Stimulated activated CD8-positive, alpha-beta memory T cell treated with anti-CD3 and anti-CD28 coated beads, Interleukin-4, amount 100 ng/mL, for 48 hours (primary cell): ENCODE data around the gene WDR81.
A peak's percentile ranks its signal among the peaks of the same experiment; 100 is the strongest.
"Not testable (repeated sequence)": the region's sequence is repeated elsewhere in the genome, so short reads cannot be mapped to it uniquely, and the experiment has no call there.

Experiments
- DNase-seq: peaks from one replicate; pipeline ENCODE4 v3.0.0-alpha.2; 2020

Gene WDR81

DNA sequence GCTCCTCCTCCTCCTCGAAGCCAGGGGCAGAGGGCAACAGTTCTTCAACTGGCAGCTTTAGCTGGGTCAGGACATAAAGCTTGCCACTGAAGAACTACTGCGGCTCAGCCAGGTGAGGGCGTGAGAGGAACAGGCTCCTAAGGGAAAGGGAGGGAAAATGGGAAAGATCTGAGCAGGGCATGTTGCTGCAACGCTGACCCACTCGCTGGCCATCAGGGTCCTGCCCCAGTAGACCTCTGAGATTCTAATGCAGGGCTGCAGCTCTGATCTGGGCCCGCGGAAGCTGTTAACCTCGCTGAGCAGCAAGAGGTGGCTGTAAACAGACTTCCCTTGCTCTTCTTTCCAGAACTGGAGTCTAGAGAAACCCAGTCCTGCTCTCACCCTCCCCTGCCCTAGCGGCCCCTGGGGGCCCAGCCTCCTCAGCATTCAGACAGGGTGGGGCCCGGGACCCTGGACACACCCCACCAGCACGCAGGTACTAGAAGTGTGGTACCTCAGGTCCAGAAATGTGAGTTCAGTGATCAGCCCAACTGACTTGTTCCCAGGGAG is 10.6 kb upstream of the WDR81 start:
- no peak for DNase-seq

DNA sequence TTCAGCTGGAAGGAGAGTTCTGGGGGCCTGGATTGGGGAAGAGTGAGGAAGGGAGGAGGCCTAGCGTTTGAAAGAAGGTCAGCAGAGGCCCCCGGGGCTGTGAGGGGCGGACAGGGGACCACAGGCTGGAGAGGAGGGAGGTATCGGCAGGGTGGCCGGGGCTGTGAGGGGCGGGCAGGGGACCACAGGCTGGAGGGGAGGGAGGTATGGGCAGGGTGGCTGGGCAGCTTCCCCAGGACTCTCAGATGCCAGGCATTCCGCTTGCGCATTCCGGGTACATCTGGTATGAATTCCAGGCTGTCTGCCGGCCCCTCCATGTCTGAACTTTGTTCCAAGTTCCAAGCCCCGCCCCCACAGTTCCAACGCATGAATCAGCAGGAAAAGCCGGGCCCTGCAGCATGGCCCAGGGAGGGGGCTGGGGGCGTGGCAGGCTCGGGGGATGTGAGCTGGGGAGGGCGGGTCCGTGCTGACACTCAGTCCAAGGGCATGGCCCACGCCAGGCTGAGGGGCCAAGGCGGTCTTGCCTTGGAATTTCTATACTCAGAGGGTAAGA is 10.0 kb upstream of the WDR81 start:
- DNase-seq = peak; percentile 46

DNA sequence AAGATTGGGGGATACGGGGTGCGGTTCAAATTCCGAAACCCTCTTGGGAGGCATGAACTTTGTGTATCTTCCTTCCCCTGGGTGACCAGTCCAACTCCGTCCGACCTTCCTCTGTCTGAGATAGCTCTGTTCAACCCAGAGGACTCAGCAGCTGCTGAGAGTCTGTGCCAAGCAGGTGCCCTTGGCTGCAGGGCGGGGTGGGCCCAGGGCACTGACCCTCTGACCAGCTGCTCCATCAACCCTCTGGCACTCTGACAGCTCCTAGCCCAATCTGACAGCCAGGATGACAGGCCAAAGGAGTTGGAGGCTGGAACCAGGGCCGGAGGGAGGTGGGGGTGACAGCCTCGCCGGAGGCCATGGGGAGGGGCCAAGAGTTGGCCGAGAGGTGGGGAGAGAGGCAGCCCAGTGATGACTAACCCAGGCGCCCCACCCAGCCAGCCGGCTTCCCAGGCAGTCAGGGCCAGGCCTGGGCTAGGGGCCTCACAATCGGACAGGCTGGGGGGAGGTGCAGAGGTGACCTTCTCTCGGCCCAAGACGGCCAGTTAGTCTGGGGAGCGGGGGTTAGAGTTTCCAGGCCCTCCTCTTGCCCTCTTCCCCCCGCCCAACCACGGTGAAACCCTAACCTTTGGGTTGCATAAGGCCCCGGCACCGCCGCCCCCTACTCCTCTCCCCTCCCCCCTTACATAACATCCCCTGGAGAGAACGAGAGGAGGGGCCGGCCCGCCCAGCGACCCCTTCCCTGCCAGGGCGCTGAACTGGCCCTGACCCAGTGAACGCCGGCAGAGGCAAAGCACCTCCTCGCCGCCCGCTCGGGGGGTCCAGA is 9.3 kb upstream of the WDR81 start:
- peak; percentile 63 for DNase-seq

DNA sequence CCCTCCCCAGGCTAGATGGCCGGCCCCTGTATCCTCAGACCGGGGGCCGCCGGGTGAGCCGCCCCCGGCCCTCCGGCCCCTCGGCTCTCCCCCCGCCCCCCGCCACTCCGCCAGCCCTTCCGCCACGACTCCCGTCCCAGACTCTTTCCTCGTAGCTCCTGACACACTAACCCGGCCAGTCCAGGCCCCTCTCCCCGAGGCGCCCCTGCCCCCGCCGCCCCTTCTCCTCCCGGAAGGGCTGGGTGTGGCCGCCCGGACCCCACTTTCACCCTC is 8.8 kb upstream of the WDR81 start:
- DNase-seq = no peak

DNA sequence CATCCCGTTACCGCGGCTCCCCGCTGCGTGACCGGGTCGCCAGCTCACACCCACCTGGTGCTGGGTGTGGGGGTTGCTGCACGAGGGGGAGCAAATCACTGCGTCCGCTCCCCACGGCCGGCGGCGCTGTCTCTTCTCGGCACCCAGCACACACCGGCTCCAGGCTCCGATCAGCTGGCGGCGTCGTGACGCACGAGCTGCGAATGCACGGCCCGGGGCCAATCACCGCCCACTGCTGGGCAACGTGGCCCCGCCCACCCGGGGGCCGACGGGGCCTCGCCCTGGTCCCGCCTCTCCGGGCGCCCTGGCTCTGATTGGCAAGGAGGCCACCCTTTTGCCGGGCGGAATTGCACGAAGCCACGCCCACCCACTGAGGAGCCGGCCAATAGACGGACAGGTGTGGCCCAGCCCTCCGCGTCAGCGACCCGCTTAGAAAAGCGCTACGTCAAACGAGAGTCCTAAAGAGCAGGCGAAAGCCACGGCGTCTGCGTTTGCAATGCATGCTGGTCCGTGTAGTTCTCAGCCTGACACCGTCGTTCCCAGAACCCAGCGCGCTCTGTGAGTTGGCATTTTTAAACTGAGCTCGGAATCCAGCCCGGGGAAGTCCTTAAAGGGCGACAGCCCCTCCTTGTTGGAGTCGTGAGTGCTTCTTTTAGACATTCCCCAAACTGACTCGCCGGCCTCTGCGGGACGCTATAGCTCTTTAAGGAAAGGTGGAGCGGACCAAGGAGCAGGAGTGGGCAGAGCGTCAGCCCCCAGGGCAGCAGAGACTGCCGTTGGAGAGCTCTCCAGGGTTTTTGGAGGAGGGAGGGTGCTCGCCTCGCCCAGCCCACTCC is 8.2 kb upstream of the WDR81 start:
- DNase-seq = peak; percentile 100

DNA sequence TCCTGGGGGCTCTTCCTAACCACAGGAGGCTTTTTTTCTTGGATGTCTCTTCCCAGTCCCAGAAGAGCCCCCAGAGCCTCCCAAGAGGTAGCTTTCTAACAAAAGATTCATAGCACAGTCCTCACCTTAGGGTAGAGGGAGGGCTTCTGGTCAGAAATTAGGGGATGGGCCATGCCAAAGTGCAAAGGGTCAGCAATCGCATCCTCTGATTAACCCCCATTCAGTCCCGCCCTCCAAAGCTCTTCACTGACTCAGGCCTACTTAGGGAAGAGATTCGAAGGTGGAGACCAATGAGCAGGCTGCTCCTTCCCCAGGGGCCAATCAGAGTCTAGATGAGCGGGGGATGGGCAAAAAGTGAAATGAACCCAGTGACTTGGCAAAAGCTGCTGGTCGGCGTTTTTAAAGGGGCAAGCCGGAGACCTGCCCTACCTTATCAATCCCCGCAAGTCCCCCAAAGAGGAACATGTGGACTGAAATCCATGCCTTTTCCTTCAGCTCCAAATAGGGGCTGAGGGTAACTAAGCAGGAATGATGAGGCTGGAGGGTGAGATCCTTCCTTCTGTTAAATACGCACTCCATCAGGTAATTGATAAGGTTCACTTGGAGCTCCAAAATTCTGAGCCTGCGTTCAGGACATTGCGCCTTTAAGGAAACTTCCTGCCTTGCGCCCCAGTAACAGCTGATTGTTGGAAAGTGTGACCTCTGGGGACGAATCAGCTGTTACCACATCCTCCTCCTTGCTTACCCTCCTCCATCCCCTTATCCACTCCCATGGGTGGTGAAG is 7.4 kb upstream of the WDR81 start:
- peak; percentile 89 for DNase-seq

DNA sequence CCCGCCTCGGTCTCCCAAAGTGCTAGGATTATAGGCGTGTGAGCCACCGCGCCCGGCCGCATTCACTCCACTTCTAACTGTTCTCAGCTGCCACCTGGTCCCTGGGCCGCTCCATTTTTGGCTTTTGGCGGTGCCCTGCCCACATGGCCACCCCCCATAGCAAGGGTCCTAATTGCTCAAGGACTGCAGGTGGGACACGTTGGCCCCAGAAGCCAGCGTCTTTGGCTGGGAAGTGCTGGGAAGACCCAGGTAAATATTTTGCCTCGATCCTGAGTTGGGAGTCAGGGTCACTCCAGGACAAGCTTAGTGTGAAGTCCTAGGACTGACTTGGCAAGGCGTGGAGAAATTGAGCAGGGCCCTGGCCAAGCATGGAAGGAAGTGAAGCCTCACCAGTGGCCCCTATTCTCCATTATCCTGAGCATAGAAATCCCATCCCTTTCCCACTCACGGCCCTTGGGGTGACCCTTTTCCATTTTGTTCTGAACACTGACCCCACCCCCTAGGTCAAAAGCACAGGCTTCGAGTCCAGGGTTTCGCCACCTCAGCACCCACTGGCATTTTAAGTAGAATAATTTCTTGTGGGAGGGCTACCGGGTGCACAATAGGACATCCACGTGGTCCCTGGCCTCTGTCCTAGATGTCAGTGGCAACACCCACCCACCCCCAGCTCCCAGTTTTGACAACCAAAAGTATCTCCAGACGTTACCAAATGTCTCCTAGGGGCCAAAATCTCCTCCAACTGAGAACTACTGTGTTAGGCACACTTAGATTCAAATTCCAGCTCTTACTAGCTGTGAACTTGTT is 5.9 kb upstream of the WDR81 start:
- DNase-seq = no peak

DNA sequence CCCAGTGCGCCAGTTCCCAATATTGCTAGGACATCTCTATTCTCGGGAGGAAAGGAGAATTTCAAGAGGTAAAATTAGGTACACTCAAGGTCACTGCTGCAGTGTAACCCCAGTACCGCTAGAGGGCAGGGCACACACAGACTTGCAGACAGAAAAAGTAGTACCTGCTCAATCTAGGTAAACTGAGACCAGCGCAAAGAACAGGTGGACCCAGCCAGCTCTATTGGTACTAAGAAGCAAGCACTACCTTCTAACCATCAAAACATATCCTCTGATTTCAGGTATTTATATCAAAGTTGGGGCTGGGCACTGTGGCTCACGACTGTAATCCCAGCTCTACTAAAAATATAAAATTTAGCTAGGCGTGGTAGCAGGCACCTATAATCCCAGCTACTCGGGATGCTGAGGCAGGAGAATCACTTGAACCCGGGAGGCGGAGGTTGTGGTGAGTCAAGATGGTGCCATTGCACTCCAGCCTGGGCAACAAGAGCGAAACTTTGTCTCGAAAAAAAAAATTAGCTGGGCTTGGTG is 3.6 kb upstream of the WDR81 start:
- peak; percentile 82 for DNase-seq

DNA sequence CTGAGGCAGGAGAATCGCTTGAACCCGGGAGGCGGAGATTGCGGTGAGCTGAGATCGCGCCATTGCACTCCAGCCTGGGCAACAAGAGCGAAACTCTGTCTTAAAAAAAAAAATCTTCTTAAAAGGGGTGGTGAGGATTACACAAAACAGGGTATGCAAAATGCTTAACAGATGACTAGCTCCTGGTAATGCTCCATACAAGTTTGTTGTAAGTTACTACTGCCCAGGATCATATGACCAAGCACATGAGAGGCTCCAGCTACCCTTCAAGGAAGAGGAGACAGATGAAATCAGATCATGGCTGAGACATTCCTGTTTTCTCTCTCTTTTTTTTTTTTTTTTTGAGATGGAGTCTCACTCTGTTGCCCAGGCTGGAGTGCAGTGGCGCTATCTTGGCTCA is 2.5 kb upstream of the WDR81 start:
- not testable (repeated sequence) for DNase-seq

DNA sequence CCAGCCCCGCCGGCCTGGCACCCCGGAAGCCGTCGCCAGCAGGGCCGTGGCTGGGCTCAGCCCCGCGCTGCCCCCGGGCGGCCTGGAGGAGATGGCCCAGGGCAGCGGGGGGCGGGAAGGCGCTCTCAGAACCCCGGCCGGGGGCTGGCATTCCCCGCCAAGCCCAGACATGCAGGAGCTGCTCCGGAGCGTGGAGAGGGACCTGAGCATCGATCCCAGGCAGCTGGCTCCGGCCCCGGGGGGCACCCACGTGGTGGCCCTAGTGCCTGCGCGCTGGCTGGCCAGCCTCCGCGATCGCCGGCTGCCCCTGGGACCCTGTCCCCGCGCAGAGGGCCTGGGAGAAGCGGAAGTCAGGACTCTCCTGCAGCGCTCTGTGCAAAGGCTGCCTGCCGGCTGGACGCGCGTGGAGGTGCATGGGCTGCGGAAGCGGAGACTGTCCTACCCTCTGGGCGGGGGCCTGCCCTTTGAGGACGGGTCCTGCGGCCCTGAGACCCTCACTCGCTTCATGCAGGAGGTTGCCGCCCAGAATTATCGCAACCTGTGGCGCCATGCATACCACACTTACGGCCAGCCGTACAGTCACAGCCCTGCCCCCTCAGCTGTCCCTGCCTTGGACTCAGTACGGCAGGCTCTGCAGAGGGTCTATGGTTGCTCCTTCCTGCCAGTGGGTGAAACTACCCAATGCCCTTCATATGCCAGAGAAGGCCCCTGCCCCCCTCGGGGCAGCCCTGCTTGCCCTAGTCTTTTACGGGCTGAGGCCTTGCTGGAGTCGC is 551 bp downstream of the WDR81 start:
- DNase-seq = no peak

DNA sequence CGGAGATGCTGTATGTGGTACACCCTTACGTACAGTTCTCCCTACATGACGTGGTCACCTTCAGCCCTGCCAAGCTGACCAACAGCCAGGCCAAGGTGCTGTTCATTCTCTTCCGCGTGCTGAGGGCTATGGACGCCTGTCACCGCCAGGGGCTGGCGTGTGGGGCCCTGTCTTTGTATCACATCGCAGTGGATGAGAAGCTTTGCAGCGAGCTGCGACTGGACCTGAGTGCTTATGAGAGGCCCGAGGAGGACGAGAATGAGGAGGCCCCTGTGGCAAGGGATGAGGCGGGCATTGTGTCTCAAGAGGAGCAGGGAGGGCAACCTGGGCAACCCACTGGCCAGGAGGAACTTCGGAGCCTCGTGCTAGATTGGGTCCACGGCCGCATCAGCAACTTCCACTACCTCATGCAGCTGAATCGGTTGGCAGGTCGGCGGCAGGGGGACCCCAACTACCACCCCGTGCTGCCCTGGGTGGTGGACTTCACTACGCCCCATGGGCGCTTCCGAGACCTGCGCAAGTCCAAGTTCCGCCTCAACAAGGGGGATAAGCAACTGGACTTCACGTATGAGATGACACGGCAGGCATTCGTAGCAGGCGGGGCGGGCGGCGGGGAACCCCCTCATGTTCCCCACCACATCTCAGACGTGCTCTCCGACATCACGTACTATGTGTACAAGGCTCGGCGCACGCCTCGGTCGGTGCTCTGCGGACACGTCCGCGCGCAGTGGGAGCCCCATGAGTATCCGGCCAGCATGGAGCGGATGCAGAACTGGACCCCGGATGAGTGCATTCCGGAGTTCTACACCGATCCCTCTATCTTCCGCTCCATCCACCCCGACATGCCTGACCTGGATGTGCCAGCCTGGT is 1.4 kb downstream of the WDR81 start:
- DNase-seq = no peak

DNA sequence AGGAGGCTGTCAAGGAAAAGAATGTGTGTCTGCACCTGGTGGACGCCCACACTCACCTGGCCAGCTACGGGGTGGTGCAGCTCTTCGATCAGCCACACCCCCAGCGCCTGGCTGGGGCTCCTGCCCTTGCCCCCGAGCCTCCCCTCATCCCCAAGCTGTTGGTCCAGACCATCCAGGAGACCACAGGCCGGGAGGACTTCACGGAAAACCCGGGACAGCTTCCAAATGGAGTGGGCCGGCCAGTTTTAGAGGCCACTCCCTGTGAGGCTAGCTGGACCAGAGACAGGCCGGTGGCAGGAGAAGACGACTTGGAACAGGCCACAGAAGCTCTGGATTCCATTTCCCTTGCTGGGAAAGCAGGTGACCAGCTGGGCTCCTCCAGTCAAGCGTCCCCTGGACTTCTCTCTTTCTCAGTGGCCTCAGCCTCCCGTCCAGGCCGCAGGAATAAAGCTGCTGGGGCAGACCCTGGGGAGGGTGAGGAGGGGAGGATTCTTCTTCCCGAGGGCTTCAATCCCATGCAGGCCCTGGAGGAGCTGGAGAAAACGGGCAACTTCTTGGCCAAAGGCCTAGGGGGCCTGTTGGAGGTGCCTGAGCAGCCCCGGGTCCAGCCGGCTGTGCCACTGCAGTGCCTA is 2.2 kb downstream of the WDR81 start:
- DNase-seq = no peak

DNA sequence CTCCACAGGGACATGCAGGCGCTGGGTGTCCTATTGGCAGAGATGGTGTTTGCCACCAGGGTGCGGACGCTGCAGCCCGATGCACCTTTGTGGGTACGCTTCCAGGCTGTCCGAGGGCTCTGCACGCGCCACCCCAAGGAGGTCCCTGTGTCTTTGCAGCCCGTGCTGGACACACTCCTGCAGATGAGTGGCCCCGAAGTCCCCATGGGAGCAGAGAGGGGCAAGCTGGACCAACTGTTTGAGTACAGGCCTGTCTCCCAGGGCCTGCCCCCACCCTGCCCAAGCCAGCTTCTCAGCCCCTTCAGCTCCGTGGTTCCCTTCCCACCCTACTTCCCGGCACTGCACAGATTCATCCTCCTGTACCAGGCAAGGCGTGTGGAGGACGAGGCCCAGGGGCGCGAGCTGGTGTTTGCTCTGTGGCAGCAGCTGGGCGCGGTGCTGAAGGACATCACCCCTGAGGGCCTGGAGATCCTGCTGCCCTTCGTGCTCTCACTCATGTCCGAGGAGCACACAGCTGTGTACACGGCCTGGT is 2.8 kb downstream of the WDR81 start:
- DNase-seq = no peak

DNA sequence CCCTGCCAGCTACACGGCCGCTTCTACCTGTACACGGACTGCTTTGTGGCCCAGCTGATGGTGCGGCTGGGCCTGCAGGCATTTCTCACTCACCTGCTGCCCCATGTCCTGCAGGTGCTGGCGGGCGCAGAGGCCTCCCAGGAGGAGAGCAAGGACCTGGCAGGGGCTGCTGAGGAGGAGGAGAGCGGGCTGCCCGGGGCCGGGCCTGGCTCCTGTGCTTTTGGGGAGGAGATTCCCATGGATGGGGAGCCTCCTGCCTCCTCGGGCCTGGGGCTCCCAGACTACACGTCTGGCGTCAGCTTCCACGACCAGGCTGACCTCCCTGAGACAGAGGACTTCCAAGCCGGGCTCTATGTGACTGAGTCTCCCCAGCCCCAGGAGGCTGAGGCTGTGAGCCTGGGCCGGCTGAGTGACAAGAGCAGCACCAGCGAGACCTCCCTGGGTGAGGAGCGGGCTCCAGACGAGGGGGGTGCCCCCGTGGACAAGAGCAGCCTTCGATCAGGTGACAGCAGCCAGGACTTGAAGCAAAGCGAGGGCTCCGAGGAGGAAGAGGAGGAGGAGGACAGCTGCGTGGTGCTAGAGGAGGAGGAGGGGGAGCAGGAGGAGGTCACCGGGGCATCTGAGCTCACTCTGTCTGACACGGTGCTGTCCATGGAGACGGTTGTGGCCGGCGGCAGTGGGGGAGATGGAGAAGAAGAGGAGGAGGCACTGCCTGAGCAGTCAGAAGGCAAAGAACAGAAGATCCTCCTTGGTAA is 3.5 kb downstream of the WDR81 start:
- no peak for DNase-seq

DNA sequence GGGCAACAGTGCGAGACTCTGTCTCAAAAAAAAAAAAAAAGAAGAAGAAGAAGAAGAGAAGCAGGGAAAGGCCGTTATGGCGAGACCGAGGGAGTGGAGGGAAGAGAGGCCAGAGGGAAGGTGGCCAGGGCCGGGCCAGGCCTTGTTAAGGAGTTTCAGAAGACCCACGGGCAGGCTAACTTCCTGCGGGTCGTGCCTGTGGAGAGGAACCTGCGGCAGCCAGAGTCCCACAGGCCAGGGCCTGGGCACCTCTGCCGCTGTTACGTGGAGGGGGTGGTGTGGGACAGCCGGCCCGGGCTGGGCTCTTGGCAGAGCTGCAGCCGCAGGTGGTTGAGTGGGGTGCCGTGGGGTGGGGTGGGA is 5.4 kb downstream of the WDR81 start:
- DNase-seq = no peak

DNA sequence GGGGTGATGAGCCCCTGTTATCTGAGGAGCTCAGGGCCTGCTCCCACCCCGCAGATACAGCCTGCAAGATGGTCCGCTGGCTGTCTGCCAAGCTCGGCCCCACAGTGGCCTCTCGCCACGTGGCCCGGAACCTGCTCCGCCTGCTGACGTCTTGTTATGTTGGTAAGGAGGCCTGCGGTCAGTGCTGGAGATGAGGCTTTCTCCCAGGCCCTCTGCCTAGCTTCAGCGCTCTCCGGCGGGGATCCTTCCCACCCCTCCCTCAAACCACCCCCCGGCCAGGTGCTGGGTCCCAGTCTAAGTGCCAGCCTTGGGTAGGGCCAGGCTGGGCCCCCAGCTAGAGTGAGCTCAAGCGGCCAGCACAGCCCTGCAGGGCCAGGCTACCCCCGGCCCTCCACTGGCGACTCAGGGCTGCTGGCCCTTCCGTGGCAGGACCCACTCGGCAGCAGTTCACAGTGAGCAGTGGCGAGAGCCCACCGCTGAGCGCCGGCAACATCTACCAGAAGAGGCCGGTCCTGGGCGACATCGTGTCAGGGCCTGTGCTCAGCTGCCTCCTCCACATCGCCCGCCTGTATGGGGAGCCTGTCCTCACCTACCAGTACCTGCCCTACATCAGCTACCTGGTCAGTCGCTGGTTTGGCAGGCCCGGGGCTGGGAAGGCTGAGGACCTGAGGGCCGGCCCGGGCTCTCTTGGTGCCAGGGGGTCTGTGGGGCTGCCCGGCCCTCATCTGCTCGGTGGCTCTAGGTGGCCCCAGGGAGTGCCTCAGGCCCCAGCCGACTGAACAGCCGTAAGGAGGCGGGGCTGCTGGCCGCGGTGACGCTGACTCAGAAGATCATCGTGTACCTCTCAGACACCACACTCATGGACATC is 6.1 kb downstream of the WDR81 start:
- no peak for DNase-seq

DNA sequence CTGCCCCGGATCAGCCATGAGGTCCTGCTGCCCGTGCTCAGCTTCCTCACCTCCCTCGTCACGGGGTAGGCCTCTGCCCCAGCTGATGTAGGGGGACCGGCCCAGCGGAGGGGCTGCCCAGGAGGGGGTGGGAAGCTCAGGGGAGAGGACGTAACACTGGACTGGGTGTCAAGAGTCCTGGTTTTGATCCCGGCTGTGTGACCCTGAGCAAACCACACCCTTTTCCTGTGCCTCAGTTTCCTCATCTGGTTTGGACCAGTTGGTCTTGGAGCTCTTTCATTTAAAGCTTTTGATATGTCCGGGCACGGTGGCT is 6.6 kb downstream of the WDR81 start:
- no peak for DNase-seq
